IMR-90 (cell line): ENCODE measurements around the gene CETN3. TPM values are rescaled to one million over a fixed set of nuclear protein-coding genes. Genes with fewer than 3 reads are reported as not detected.

ENCODE experiments used
- ATAC-seq: fragments of 200-7000 bp; cut with Tn5 transposase; 2 replicates; pipeline ENCODE4 v1.9.1; 2020; ENCODE audit warnings: low read depth, mild to moderate bottlenecking, moderate library complexity
- BruUV-seq: library from RNA; stranded (reverse); fragments of 400-500 nt; replicated peaks from 2 replicates; lab custom pipeline; 2021; lab: Mats Ljungman, UMichigan
- CTCF ChIA-PET: fragments of 300-600 bp; formaldehyde crosslinking; extraction: SDS; loops from one replicate; lab custom pipeline; 2021; ENCODE audit warnings: antibody characterized with exemption; lab: Yijun Ruan, JAX
- POLR2A ChIA-PET: fragments of 300-600 bp; sonication (Branson Sonifier 250); formaldehyde crosslinking; loops from one replicate; lab custom pipeline; 2022; ENCODE audit warnings: antibody characterized with exemption; ENCODE audit not compliant: unreplicated experiment; lab: Charles Lee
- DNase-seq: peaks from one replicate; pipeline ENCODE4 v3.0.0; 2013
- H2AFZ ChIP-seq: replicated peaks from 2 replicates; pipeline ENCODE3; 2013; ENCODE audit warnings: low read length, mild to moderate bottlenecking; ENCODE audit not compliant: poor library complexity
- H2AK5ac ChIP-seq: 2 replicates; pipeline ENCODE4 v1.6.1; 2013; ENCODE audit warnings: low read depth, low read length, inconsistent platforms
- H2AK9ac ChIP-seq: replicated peaks from 2 replicates; pipeline ENCODE3; 2013; ENCODE audit warnings: mild to moderate bottlenecking, low read depth, low read length, moderate library complexity; ENCODE audit not compliant: poor library complexity
- H2BK120ac ChIP-seq: 2 replicates; pipeline ENCODE4 v1.6.1; 2013; ENCODE audit warnings: low read depth, low read length, inconsistent platforms
- H2BK15ac ChIP-seq: 3 replicates; pipeline ENCODE4 v1.6.1; 2013; ENCODE audit warnings: low read depth, low read length, inconsistent platforms
- H2BK20ac ChIP-seq: 2 replicates; pipeline ENCODE4 v1.6.1; 2013; ENCODE audit warnings: low read depth, mild to moderate bottlenecking, inconsistent platforms, low read length, moderate library complexity
- H2BK5ac ChIP-seq: 2 replicates; pipeline ENCODE4 v1.6.1; 2013; ENCODE audit warnings: mild to moderate bottlenecking, low read depth, low read length, inconsistent platforms; ENCODE audit not compliant: poor library complexity, severe bottlenecking
- H3K14ac ChIP-seq: replicated peaks from 2 replicates; pipeline ENCODE4 v1.6.1; 2013; ENCODE audit warnings: low read depth, low read length, inconsistent platforms
- H3K18ac ChIP-seq: 2 replicates; pipeline ENCODE4 v1.6.1; 2013; ENCODE audit warnings: low read depth, low read length, control low read depth
- H3K23ac ChIP-seq: 2 replicates; pipeline ENCODE4 v1.6.1; 2013; ENCODE audit warnings: low read depth, low read length, inconsistent platforms
- H3K27ac ChIP-seq: 2 replicates; pipeline ENCODE4 v1.5.1; 2013; ENCODE audit warnings: mild to moderate bottlenecking, control low read depth, low read length; ENCODE audit not compliant: insufficient read depth
- H3K27me3 ChIP-seq: 2 replicates; pipeline ENCODE4 v1.6.1; 2013; ENCODE audit warnings: low read length; ENCODE audit not compliant: control insufficient read depth, insufficient read depth
- H3K36me3 ChIP-seq: 2 replicates; pipeline ENCODE4 v1.6.1; 2013; ENCODE audit warnings: low read length, mixed read lengths; ENCODE audit not compliant: control insufficient read depth, insufficient read depth
- H3K4ac ChIP-seq: 2 replicates; pipeline ENCODE4 v1.6.1; 2013; ENCODE audit warnings: low read depth, low read length, inconsistent platforms
- H3K4me1 ChIP-seq: 2 replicates; pipeline ENCODE4 v1.6.1; 2013; ENCODE audit warnings: low read length, mixed read lengths; ENCODE audit not compliant: control insufficient read depth, insufficient read depth
- H3K4me2 ChIP-seq: 2 replicates; pipeline ENCODE4 v1.6.1; 2013; ENCODE audit warnings: low read depth, mild to moderate bottlenecking, control low read depth, low read length, moderate library complexity
- H3K4me3 ChIP-seq: 2 replicates; pipeline ENCODE4 v1.5.1; 2013; ENCODE audit warnings: low read depth, mild to moderate bottlenecking, control low read depth, low read length, moderate library complexity; ENCODE audit not compliant: insufficient read depth
- H3K56ac ChIP-seq: 2 replicates; pipeline ENCODE4 v1.6.1; 2013; ENCODE audit warnings: low read length, inconsistent platforms; ENCODE audit not compliant: insufficient read depth; ENCODE audit errors: extremely low read depth
- H3K79me1 ChIP-seq, 2 experiments: 2 replicates each; pipeline ENCODE4 v1.6.1; 2013; ENCODE audit warnings: low read length in 2 of 2, inconsistent platforms in 1 of 2, low read depth in 1 of 2
- H3K9ac ChIP-seq: 2 replicates; pipeline ENCODE4 v1.6.1; 2013; ENCODE audit warnings: low read depth, low read length, control low read depth
- H3K9me1 ChIP-seq: 2 replicates; pipeline ENCODE4 v1.6.1; 2013; ENCODE audit warnings: low read length, inconsistent platforms; ENCODE audit not compliant: insufficient read depth
- H3K9me3 ChIP-seq: 2 replicates; pipeline ENCODE4 v1.6.1; 2013; ENCODE audit warnings: low read length; ENCODE audit not compliant: control insufficient read depth, insufficient read depth
- H4K20me1 ChIP-seq: 2 replicates; pipeline ENCODE4 v1.6.1; 2013; ENCODE audit warnings: low read length, inconsistent platforms; ENCODE audit not compliant: insufficient read depth
- H4K5ac ChIP-seq: 2 replicates; pipeline ENCODE4 v1.6.1; 2013; ENCODE audit warnings: mild to moderate bottlenecking, low read depth, low read length, control low read depth
- H4K8ac ChIP-seq, 2 experiments: 2 replicates each; pipeline ENCODE4 v1.6.1; 2013; ENCODE audit warnings: low read depth in 2 of 2, low read length in 2 of 2, control low read depth in 1 of 2, inconsistent platforms in 1 of 2
- H4K91ac ChIP-seq: 2 replicates; pipeline ENCODE4 v1.6.1; 2013; ENCODE audit warnings: low read depth, low read length, inconsistent platforms; ENCODE audit not compliant: insufficient read depth
- BHLHE40 ChIP-seq: fragments of 150-350 bp; IDR thresholded peaks from 2 replicates; pipeline ENCODE4 v1.6.1; 2016; ENCODE audit warnings: mild to moderate bottlenecking, low read depth, low read length
- CTCF ChIP-seq: conservative IDR thresholded peaks from 2 replicates; pipeline ENCODE4 v1.5.1; 2012; ENCODE audit warnings: mild to moderate bottlenecking, low read depth, low read length, improper control_type of control experiment
- MXI1 ChIP-seq: IDR thresholded peaks from 2 replicates; pipeline ENCODE4 v1.6.1; 2012; ENCODE audit warnings: low read depth, mild to moderate bottlenecking, low read length, moderate library complexity, borderline replicate concordance
- NFE2L2 ChIP-seq: fragments of 150-350 bp; IDR thresholded peaks from 2 replicates; pipeline ENCODE4 v1.6.1; 2016; ENCODE audit warnings: low read depth, mild to moderate bottlenecking, low read length
- RFX5 ChIP-seq: IDR thresholded peaks from 2 replicates; pipeline ENCODE4 v1.8.0; 2012; ENCODE audit warnings: low read depth, mild to moderate bottlenecking, low read length, moderate library complexity
- SMC3 ChIP-seq: fragments of 150-350 bp; IDR thresholded peaks from 2 replicates; pipeline ENCODE4 v1.6.1; 2016; ENCODE audit warnings: low read depth, mild to moderate bottlenecking, antibody characterized with exemption, low read length, moderate library complexity
- WGBS, 2 experiments: methylation state at CpG; one replicate each; pipeline versions ENCODE4 v1.1.5 to v1.1.7; 2013; ENCODE audit warnings: missing lambda C conversion rate in 2 of 2; ENCODE audit not compliant: insufficient read length in 1 of 2; ENCODE audit errors: extremely low coverage in 2 of 2; 5-methylcytosine and 5-hydroxymethylcytosine counted together
- dilution Hi-C: fragments of 300-500 bp; cut with HindIII; formaldehyde crosslinking; loops from one replicate; pipeline ENCODE4 v1.14.3; 2018; ENCODE audit warnings: low sequenced_read_pairs; ENCODE audit not compliant: unreplicated experiment
- in situ Hi-C: fragments of 300-500 bp; cut with MboI; formaldehyde crosslinking; loops from 3 replicates; pipeline ENCODE4 v1.14.3; 2019; ENCODE audit warnings: low sequenced_read_pairs, inconsistent platforms, mixed read lengths
- intact Hi-C: fragments of 100-400 bp; cut with micrococcal nuclease; formaldehyde crosslinking; loops from 2 replicates; pipeline ENCODE4 v1.10.0; 2022
- polyA plus RNA-seq, 3 experiments: library from polyadenylated mRNA; depleted of rRNA; stranded (reverse); fragments of >200 nt; gene quantifications; 2 replicates each; pipeline ENCODE4 v1.2.3, GENCODE V29; 2012; ENCODE audit warnings: low replicate concordance in 1 of 3
- total RNA-seq: library from RNA; depleted of rRNA; stranded (reverse); fragments of >200 nt; gene quantifications from 2 replicates; pipeline ENCODE4 v1.2.3, GENCODE V29; 2012
- TF ChIP-seq, protein P1 (sequence below): fragments of 150-350 bp; IDR thresholded peaks from 2 replicates; pipeline ENCODE4 v1.6.1; 2016; ENCODE audit warnings: low read depth, mild to moderate bottlenecking, low read length, moderate library complexity, borderline replicate concordance

The CETN3 gene
- total and polyA plus RNA-seq, 2 of the 4 experiments (the other 2 are of a cell fraction): 1.1 to 6.5 TPM

DNA sequence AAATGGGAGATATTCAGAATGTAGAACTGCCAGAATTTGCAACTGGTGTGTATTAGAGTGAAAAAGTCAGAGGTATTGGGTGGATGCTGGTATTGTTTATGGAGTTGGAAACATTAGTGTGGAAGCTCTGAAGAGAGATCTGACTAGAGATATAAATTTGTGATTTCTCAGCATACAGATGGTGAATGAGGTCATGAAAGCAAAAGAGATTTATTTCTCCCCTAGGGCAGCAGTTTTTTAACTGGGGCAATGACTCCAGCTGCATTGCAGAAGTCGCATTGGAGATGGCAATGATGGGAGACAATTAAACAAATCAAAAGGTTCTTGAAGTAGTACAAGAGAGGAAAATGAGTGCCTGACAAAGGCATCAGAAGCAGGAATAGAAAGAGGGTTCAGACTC, 64.9 kb downstream of the CETN3 start:
- Histone ChIP-seq H3K36me3 (no peaks in the 10 kb centered on the region), H3K56ac (no peak overlapping the region), H3K4me3 (no peak overlapping the region), H4K8ac (no peak overlapping the region), H2BK20ac (no peak overlapping the region), H3K4me2 (no peak overlapping the region), H3K4me1 (no peaks in the 10 kb centered on the region), H3K23ac (no peak overlapping the region), H3K79me1 (no peaks in the 10 kb centered on the region), H2BK5ac (no peak overlapping the region), H3K4ac (no peak overlapping the region), H2AK9ac (no peak overlapping the region), H3K18ac (no peak overlapping the region), H3K14ac (no peak overlapping the region), H3K9me3 (no peaks in the 10 kb centered on the region), H4K91ac (no peak overlapping the region), H4K20me1 (no peaks in the 10 kb centered on the region), H2AK5ac (no peak overlapping the region), H3K27me3 (no peaks in the 10 kb centered on the region), H2AFZ (no peak overlapping the region), H3K27ac (no peak overlapping the region), H2BK15ac (no peak overlapping the region), H3K9me1 (no peaks in the 10 kb centered on the region), H4K5ac (no peak overlapping the region), H2BK120ac (no peak overlapping the region), H3K9ac (no peak overlapping the region)
- ChIA-PET CTCF (no interaction called here), POLR2A (no interaction called here)
- TF ChIP-seq RFX5 (no peak), SMC3 (no peak), NFE2L2 (no peak), CTCF (no peak), BHLHE40 (no peak), MXI1 (no peak)
- TF ChIP-seq, protein P1, sequence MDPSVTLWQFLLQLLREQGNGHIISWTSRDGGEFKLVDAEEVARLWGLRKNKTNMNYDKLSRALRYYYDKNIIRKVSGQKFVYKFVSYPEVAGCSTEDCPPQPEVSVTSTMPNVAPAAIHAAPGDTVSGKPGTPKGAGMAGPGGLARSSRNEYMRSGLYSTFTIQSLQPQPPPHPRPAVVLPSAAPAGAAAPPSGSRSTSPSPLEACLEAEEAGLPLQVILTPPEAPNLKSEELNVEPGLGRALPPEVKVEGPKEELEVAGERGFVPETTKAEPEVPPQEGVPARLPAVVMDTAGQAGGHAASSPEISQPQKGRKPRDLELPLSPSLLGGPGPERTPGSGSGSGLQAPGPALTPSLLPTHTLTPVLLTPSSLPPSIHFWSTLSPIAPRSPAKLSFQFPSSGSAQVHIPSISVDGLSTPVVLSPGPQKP: no peak
- ATAC-seq (no peak), DNase-seq (no peak)
- WGBS, 2 experiments: no CpG with 5 or more reads among the region's 1 CpG
- in situ Hi-C loops: no loop called here
- dilution Hi-C loops: no loop called here
- no TSS peak for BruUV-seq
- intact Hi-C loops: no loop called here
